Common myeloid progenitor, CD34-positive (primary cell): Measurements from ENCODE around the gene SMIM5.

Experiments
- CTCF ChIA-PET: fragments of 350-600 bp; sonication (Branson Sonifier 250); formaldehyde crosslinking; loops from one replicate; lab custom pipeline; 2021; ENCODE audit warnings: antibody characterized with exemption; lab: Charles Lee
- POLR2A ChIA-PET: fragments of 350-600 bp; sonication (Branson Sonifier 250); formaldehyde crosslinking; loops from one replicate; lab custom pipeline; 2021; ENCODE audit warnings: antibody characterized with exemption; lab: Charles Lee
- DNase-seq, 3 donors: peaks; one replicate each; pipeline versions ENCODE4 v3.0.0 to v3.0.0-alpha.2; 2013
- H3K27ac ChIP-seq, 2 experiments: 1 replicate in 1 of 2; 2 replicates in 1 of 2; pipeline ENCODE4 v1.7.0; 2013; ENCODE audit warnings: inconsistent platforms in 2 of 2, low read length in 2 of 2, mild to moderate bottlenecking in 2 of 2, low read depth in 1 of 2, moderate library complexity in 1 of 2; ENCODE audit not compliant: severe bottlenecking in 2 of 2, insufficient read depth in 1 of 2, poor library complexity in 1 of 2
- H3K27me3 ChIP-seq, 5 experiments: replicated peaks in 2 of 5; 1 replicate in 3 of 5; 2 replicates in 2 of 5; pipeline versions ENCODE4 v1.6.1 to v1.7.0; 2013; ENCODE audit warnings: low read length in 4 of 5, mild to moderate bottlenecking in 2 of 5, moderate library complexity in 2 of 5, inconsistent platforms in 1 of 5; ENCODE audit not compliant: insufficient read depth in 5 of 5, control insufficient read depth in 4 of 5
- H3K36me3 ChIP-seq, 4 experiments: 1 replicate in 2 of 4; 2 replicates in 2 of 4; pipeline versions ENCODE4 v1.6.1 to v1.7.0; 2013; ENCODE audit warnings: low read length in 3 of 4, control low read depth in 1 of 4, mild to moderate bottlenecking in 1 of 4; ENCODE audit not compliant: control insufficient read depth in 4 of 4, insufficient read depth in 4 of 4
- H3K4me1 ChIP-seq, 4 experiments: 1 replicate in 3 of 4; 2 replicates in 1 of 4; pipeline versions ENCODE4 v1.6.1 to v1.7.1; 2013; ENCODE audit warnings: low read length in 3 of 4, mild to moderate bottlenecking in 3 of 4, control low read depth in 1 of 4, inconsistent platforms in 1 of 4, moderate library complexity in 1 of 4; ENCODE audit not compliant: control insufficient read depth in 4 of 4, insufficient read depth in 4 of 4; ENCODE audit errors: control extremely low read depth in 1 of 4
- H3K4me3 ChIP-seq, 7 experiments: 1 replicate in 4 of 7; 2 replicates in 3 of 7; pipeline versions ENCODE4 v1.5.1 to v1.7.0; 2013; ENCODE audit warnings: mild to moderate bottlenecking in 7 of 7, low read length in 6 of 7, moderate library complexity in 6 of 7, inconsistent platforms in 2 of 7, low read depth in 2 of 7, control low read depth in 1 of 7; ENCODE audit not compliant: insufficient read depth in 4 of 7, control insufficient read depth in 1 of 7; ENCODE audit errors: extremely low read depth in 1 of 7
- H3K9me3 ChIP-seq, 5 experiments: 1 replicate in 4 of 5; 2 replicates in 1 of 5; pipeline versions ENCODE4 v1.6.1 to v1.7.1; 2013; ENCODE audit warnings: low read length in 4 of 5, mild to moderate bottlenecking in 2 of 5, inconsistent platforms in 1 of 5, low read depth in 1 of 5, moderate library complexity in 1 of 5; ENCODE audit not compliant: control insufficient read depth in 4 of 5, insufficient read depth in 2 of 5; ENCODE audit errors: control extremely low read depth in 1 of 5
- WGBS: methylation state at CpG from one replicate; pipeline ENCODE4 v1.1.5; 2013; ENCODE audit not compliant: insufficient coverage; 5-methylcytosine and 5-hydroxymethylcytosine counted together

Gene SMIM5

DNA sequence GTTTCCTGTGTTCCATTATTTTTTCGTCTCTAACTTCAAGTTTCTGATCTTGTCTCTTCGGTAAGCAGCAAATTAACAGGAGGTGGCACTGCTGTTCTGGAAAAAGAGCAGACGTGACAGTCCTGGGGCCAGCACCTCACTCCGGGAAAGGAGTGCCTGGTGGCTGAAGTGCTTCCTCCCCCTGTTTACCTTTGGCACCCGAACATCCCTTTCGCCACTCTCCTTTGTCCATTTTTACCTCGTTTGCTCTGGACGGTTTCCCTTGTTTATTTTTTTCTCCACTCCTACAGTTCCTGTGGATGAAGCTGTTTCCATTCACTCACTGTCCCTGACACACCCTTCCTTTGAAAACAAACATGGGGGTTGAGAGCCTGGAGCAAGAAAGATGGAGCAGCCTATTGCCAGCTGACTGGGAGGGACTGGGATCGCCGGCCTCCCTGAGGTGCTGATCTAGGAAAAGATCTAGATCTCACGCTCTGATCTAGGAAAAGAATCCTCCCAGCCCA is 46.5 kb downstream of the SMIM5 start:
- no peak for DNase-seq
- peaks cover 5 to 46% (median 29%) of the 10 kb centered on the region in 4 experiments for H3K36me3 ChIP-seq
- no peak overlapping the region for H3K27ac ChIP-seq
- peaks cover 0 to 2% (median 0%) of the 10 kb centered on the region in 4 experiments for H3K4me1 ChIP-seq
- H3K9me3 ChIP-seq, result no peaks in the 10 kb centered on the region
- H3K27me3 ChIP-seq, result no peaks in the 10 kb centered on the region
- no peak overlapping the region for H3K4me3 ChIP-seq
- ChIA-PET CTCF (interaction anchor here (0.9 to 16.4 kb wide), 6 partner anchors 9 to 66 kb away, joined by 3 to 257 read pairs (median 3); partner anchors contain the start of genes RECQL5 and SAP30BP), POLR2A (no interaction called here)
- 91% methylated on average over 10 of the region's 11 CpGs for WGBS

DNA sequence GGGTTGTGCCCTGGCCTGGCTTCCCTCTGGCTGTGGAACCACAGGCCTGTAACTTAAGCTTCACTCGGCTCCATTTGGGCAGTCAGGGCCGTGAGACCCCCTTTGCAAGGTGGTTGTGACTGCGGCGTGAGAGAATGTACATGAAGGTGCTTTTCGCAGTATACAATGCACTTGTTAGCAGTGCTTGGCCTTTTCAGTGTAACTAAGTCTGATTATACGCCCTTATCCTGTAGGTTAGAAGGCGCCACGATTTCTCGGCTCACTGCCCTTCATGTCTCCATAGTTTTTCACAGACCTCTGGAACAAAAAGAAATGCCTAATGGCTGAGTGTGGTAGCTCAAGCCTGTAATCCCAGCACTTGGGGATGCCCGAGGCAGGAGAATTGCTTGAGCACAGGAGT is 47.2 kb downstream of the SMIM5 start:
- H3K9me3 ChIP-seq, result no peaks in the 10 kb centered on the region
- no peaks in the 10 kb centered on the region for H3K4me1 ChIP-seq
- no peak overlapping the region for H3K4me3 ChIP-seq
- POLR2A ChIA-PET, result no interaction called here
- no peaks in the 10 kb centered on the region for H3K27me3 ChIP-seq
- H3K36me3 ChIP-seq, result peaks cover 5 to 53% (median 30%) of the 10 kb centered on the region in 4 experiments
- no peak overlapping the region for H3K27ac ChIP-seq
- CTCF ChIA-PET, result interaction anchor here (1.0 to 16.4 kb wide), 6 partner anchors 9 to 79 kb away, joined by 3 to 257 read pairs (median 4); no protein-coding TSS in a partner anchor
- WGBS, result 96% methylated on average over 10 of the region's 10 CpGs
- no peak for DNase-seq

- CTCF ChIA-PET, result interaction anchor here (0.6 to 16.4 kb wide), 8 partner anchors 10 to 80 kb away, joined by 3 to 257 read pairs (median 4); partner anchors contain the start of gene SMIM5
- Histone ChIP-seq H3K9me3 (no peaks in the 10 kb centered on the region), H3K27me3 (no peaks in the 10 kb centered on the region), H3K27ac (no peak overlapping the region), H3K4me1 (no peaks in the 10 kb centered on the region), H3K4me3 (no peak overlapping the region), H3K36me3 (peaks cover 5 to 50% (median 29%) of the 10 kb centered on the region in 4 experiments)
- no peak for DNase-seq
- POLR2A ChIA-PET, result no interaction called here
- 81% methylated on average over 3 of the region's 3 CpGs for WGBS
Measured at GRCh38 chr17:75681289-75681688, 48.1 kb downstream of the SMIM5 start.

GRCh38 chr17:75683583-75683982 is 50.3 kb downstream of the SMIM5 start:
- no peaks in the 10 kb centered on the region for H3K9me3 ChIP-seq
- H3K4me1 ChIP-seq, result peaks cover 7 to 21% (median 13%) of the 10 kb centered on the region in 4 experiments
- H3K27me3 ChIP-seq, result no peaks in the 10 kb centered on the region
- WGBS, result 96% methylated on average over 3 of the region's 4 CpGs
- peaks cover 0 to 43% (median 25%) of the 10 kb centered on the region in 4 experiments for H3K36me3 ChIP-seq
- no peak for DNase-seq
- no peak overlapping the region for H3K4me3 ChIP-seq
- no peak overlapping the region for H3K27ac ChIP-seq
- CTCF ChIA-PET, result interaction anchor here (0.9 to 16.4 kb wide), 10 partner anchors 9 to 82 kb away, joined by 3 to 257 read pairs (median 6); partner anchors contain the start of genes RECQL5, SAP30BP and SMIM5
- POLR2A ChIA-PET, result no interaction called here

- 100% methylated on average over 4 of the region's 5 CpGs for WGBS
- H3K9me3 ChIP-seq, result no peaks in the 10 kb centered on the region
- peaks cover 0 to 40% (median 24%) of the 10 kb centered on the region in 4 experiments for H3K36me3 ChIP-seq
- no peak overlapping the region for H3K4me3 ChIP-seq
- H3K4me1 ChIP-seq, result peaks cover 8 to 28% (median 20%) of the 10 kb centered on the region in 4 experiments
- no peak for DNase-seq
- ChIA-PET POLR2A (no interaction called here), CTCF (interaction anchor here (0.9 to 16.4 kb wide), 9 partner anchors 10 to 83 kb away, joined by 3 to 257 read pairs (median 6); partner anchors contain the start of genes RECQL5, SAP30BP and SMIM5)
- no peaks in the 10 kb centered on the region for H3K27me3 ChIP-seq
- no peak overlapping the region for H3K27ac ChIP-seq
Measured at GRCh38 chr17:75684249-75684648, 51.0 kb downstream of the SMIM5 start.

DNA sequence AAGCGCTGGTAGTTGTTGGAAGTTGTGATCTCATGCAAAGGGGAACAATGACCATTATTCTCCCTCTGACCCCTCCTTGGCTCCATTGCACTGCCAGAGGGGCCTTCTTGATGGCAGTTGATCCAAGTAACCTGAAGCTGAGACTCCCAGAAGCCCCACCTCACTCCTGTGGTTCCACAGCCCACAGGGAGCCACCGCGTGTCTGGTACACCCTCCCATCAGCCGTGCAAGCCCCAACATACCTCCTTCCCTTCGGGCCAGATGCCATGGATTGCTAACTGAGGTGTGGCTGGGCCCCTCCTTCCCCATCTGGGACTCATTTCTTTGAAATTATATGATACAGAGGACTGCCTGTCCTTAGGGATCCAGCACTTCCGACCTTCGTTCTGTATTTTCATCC is 51.7 kb downstream of the SMIM5 start:
- no peak for DNase-seq
- CTCF ChIA-PET, result interaction anchor here (1.2 to 16.4 kb wide), 3 partner anchors 13 to 83 kb away, joined by 3 to 257 read pairs (median 11); no protein-coding TSS in a partner anchor
- Histone ChIP-seq H3K9me3 (no peaks in the 10 kb centered on the region), H3K36me3 (peaks cover 0 to 33% (median 19%) of the 10 kb centered on the region in 4 experiments), H3K27me3 (no peaks in the 10 kb centered on the region), H3K27ac (no peak overlapping the region), H3K4me1 (peaks cover 12 to 34% (median 25%) of the 10 kb centered on the region in 4 experiments), H3K4me3 (no peak overlapping the region)
- 94% methylated on average over 7 of the region's 7 CpGs for WGBS
- POLR2A ChIA-PET, result interaction anchor here (0.6 kb wide), 1 partner anchor 38 kb away, joined by 3 read pairs; no protein-coding TSS in a partner anchor

DNA sequence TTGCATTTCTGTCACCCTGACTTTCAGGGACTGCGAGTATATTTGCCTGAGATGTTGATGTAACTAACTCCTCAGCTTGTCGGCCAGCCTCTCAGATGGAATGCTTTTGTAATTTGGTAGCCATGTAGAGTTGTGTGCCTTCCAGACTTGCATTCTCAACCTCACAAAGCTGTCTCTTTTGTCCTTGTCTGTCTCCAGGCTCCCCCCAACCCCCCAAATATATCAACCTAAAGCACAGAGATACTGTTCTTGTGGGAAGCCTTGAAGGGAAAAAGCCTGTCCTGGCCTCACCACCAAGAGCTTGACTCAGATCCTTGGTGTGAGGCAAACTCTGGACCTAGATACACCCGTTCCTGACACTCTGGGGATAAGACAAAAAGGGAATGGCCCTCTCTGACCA is 52.3 kb downstream of the SMIM5 start:
- no peak for DNase-seq
- Histone ChIP-seq H3K4me1 (peaks cover 15 to 40% (median 30%) of the 10 kb centered on the region in 4 experiments), H3K4me3 (no peak overlapping the region), H3K27me3 (no peaks in the 10 kb centered on the region), H3K9me3 (no peaks in the 10 kb centered on the region), H3K36me3 (peaks cover 0 to 28% (median 13%) of the 10 kb centered on the region in 4 experiments), H3K27ac (no peak overlapping the region)
- 88% methylated on average over 1 of the region's 3 CpGs for WGBS
- ChIA-PET CTCF (interaction anchor here (3.3 to 16.4 kb wide), 4 partner anchors 10 to 60 kb away, joined by 11 to 257 read pairs (median 16); partner anchors contain the start of gene SMIM5), POLR2A (no interaction called here)
